K562 (cell line): ENCODE data around the gene PEF1. TPM values are rescaled to one million over a fixed set of nuclear protein-coding genes. Genes with fewer than 3 reads are reported as not detected.

Source experiments
- BMI1 ChIP-seq: fragments of 150-350 bp; IDR thresholded peaks from 2 replicates; pipeline ENCODE4 v1.6.1; 2014; ENCODE audit warnings: low read length
- CHD7 ChIP-seq: fragments of 200-600 bp; sonication (generic); IDR thresholded peaks from one replicate; pipeline ENCODE4 v1.6.1; 2012; ENCODE audit warnings: mild to moderate bottlenecking, low read depth, low read length, inconsistent platforms
- EP300 ChIP-seq: IDR thresholded peaks from 2 replicates; pipeline ENCODE4 v1.6.1; 2012; ENCODE audit warnings: low read length, improper control_type of control experiment
- ETV6 ChIP-seq, 3 experiments: fragments of 150-350 bp in 1 of 3; sonication (generic) in 1 of 3; formaldehyde crosslinking in 1 of 3; IDR thresholded peaks; 2 replicates each; pipeline versions ENCODE4 v1.6.1 to v1.8.0; 2014 to 2022; ENCODE audit warnings: borderline replicate concordance in 2 of 3, low read depth in 2 of 3, antibody characterized with exemption in 1 of 3, low read length in 1 of 3, mild to moderate bottlenecking in 1 of 3, missing genetic modification reagents in 1 of 3
- HDAC1 ChIP-seq, 2 experiments: fragments of 450-650 bp; IDR thresholded peaks; 2 replicates each; pipeline ENCODE4 v1.6.1; 2016 to 2017; ENCODE audit warnings: inconsistent platforms in 1 of 2, mild to moderate bottlenecking in 1 of 2, moderate library complexity in 1 of 2
- HDAC3 ChIP-seq: fragments of 450-650 bp; IDR thresholded peaks from 2 replicates; pipeline ENCODE4 v1.6.1; 2018; ENCODE audit warnings: borderline replicate concordance, mild to moderate bottlenecking, moderate library complexity; ENCODE audit not compliant: partially characterized antibody
- HNRNPK ChIP-seq: fragments of 200-400 bp; formaldehyde crosslinking; IDR thresholded peaks from one replicate; pipeline ENCODE4 v1.6.1; 2018; ENCODE audit warnings: mild to moderate bottlenecking, low read depth, low read length; ENCODE audit not compliant: poor library complexity, severe bottlenecking
- IRF9 ChIP-seq: fragments of 450-650 bp; IDR thresholded peaks from 2 replicates; pipeline ENCODE4 v1.6.1; 2016; ENCODE audit warnings: missing biosample characterization, missing genetic modification characterization
- ZMIZ1 ChIP-seq, 2 experiments: fragments of 150-350 bp in 1 of 2; IDR thresholded peaks; 2 replicates each; pipeline ENCODE4 v1.6.1; 2012 to 2016; ENCODE audit warnings: low read depth in 2 of 2, low read length in 2 of 2, mild to moderate bottlenecking in 1 of 2, moderate library complexity in 1 of 2
- ZNF197 ChIP-seq: fragments of 200-800 bp; sonication (Bioruptor generic); IDR thresholded peaks from 2 replicates; pipeline ENCODE4 v1.6.1; 2016; ENCODE audit warnings: low read depth, missing genetic modification characterization, missing compliant biosample characterization
- polyA plus RNA-seq, 8 experiments: library from polyadenylated mRNA; depleted of rRNA in 4 of 8; stranded (reverse) in 5 of 8; unstranded in 3 of 8; fragments of >200 nt; fragmentation: Nextera tagmentation in 2 of 8; fragmentation: Illumina TruSeq in 1 of 8; extraction: Ambion mirVana in 2 of 8; extraction: Trizol in 1 of 8; gene quantifications; 2 replicates each; pipeline versions ENCODE4 v1.2.1 to v1.2.3, GENCODE V29; 2011 to 2014; ENCODE audit warnings: inconsistent platforms in 1 of 8, missing spikeins in 1 of 8
- total RNA-seq, 7 experiments: library from RNA; depleted of rRNA in 6 of 7; stranded (reverse); fragments of >200 nt in 6 of 7; fragmentation: Illumina TruSeq in 2 of 7; extraction: Trizol in 2 of 7; gene quantifications; 2 replicates each; pipeline versions ENCODE4 v1.2.1 to v1.2.3, GENCODE V29; 2011 to 2021; ENCODE audit warnings: low replicate concordance in 1 of 7

The PEF1 gene
- total and polyA plus RNA-seq, 9 of the 15 experiments (the other 6 are each of a cell fraction or from before 2014, with no cell fraction given) = 26.3 to 95.5 (median 61.9) TPM

GRCh38 chr1:31644560-31645273, at the start of gene PEF1 (continued):
- TF ChIP-seq ZMIZ1 (IDR thresholded peaks at IDR 0.05; ENCODE audit: low read depth in 2 of 2, low read length in 2 of 2) (no peak), HDAC1 (IDR thresholded peaks at IDR 0.05) (peak in 1 of 2 experiments; percentile 82; a peak in 1 of 4 replicates), ZNF197 (CRISPR knock-in tag) (peak; percentile 28; the same call in 1 of the 2 replicates), CHD7 (no peak), HDAC3 (no peak), HNRNPK (no peak), EP300 (0 out of 2 replicates have a peak, but pooled peaks have one; percentile 6), IRF9 (tag) (no peak), BMI1 (no peak), ETV6 (IDR thresholded peaks at IDR 0.05; ENCODE audit: borderline replicate concordance in 1 of 2, low read depth in 2 of 2, low read length in 1 of 2) (no peak), ETV6 (CRISPR knock-in tag; IDR thresholded peaks at IDR 0.05; ENCODE audit: borderline replicate concordance) (no peak)
